Measurements from ENCODE around the gene MAN2A2.

MAN2A2 gene

GRCh38 chr15:90959894-90960293 is 56.8 kb downstream of the MAN2A2 start:
- Mint-ChIP-seq H3K9me3 (ENCODE audit: low read depth) (no peaks in the 10 kb centered on the region), H3K27me3 (no peaks in the 10 kb centered on the region), H3K4me3 (no peak overlapping the region), H3K27ac (no peak overlapping the region), H3K36me3 (peaks cover 2% of the 10 kb centered on the region), H3K4me1 (ENCODE audit: low read depth) (peaks cover 10% of the 10 kb centered on the region)

- H3K9me3 Mint-ChIP-seq (ENCODE audit: low read depth) = no peaks in the 10 kb centered on the region
- no peaks in the 10 kb centered on the region for H3K27me3 Mint-ChIP-seq
- peaks cover 2% of the 10 kb centered on the region for H3K36me3 Mint-ChIP-seq
- peaks cover 10% of the 10 kb centered on the region for H3K4me1 Mint-ChIP-seq (ENCODE audit: low read depth)
- H3K4me3 Mint-ChIP-seq = no peak overlapping the region
- no peak overlapping the region for H3K27ac Mint-ChIP-seq
Observed at GRCh38 chr15:90960298-90961091, 57.4 kb downstream of the MAN2A2 start.

- Mint-ChIP-seq H3K4me3 (no peak overlapping the region), H3K27ac (no peak overlapping the region), H3K4me1 (ENCODE audit: low read depth) (peaks cover 2% of the 10 kb centered on the region), H3K9me3 (ENCODE audit: low read depth) (no peaks in the 10 kb centered on the region), H3K36me3 (peaks cover 2% of the 10 kb centered on the region), H3K27me3 (no peaks in the 10 kb centered on the region)
Observed at GRCh38 chr15:90962021-90962420, 58.9 kb downstream of the MAN2A2 start.

- Mint-ChIP-seq H3K4me3 (no peak overlapping the region), H3K9me3 (ENCODE audit: low read depth) (no peaks in the 10 kb centered on the region), H3K36me3 (peaks cover 2% of the 10 kb centered on the region), H3K4me1 (ENCODE audit: low read depth) (no peaks in the 10 kb centered on the region), H3K27me3 (no peaks in the 10 kb centered on the region), H3K27ac (peak overlapping the region; percentile 1)
Observed at GRCh38 chr15:90966262-90966661, 63.2 kb downstream of the MAN2A2 start.

- Mint-ChIP-seq H3K4me1 (ENCODE audit: low read depth) (no peaks in the 10 kb centered on the region), H3K9me3 (ENCODE audit: low read depth) (no peaks in the 10 kb centered on the region), H3K36me3 (peaks cover 2% of the 10 kb centered on the region), H3K4me3 (no peak overlapping the region), H3K27ac (peak overlapping the region; percentile 28), H3K27me3 (no peaks in the 10 kb centered on the region)
Observed at GRCh38 chr15:90967206-90967605, 64.1 kb downstream of the MAN2A2 start.

- no peaks in the 10 kb centered on the region for H3K4me1 Mint-ChIP-seq (ENCODE audit: low read depth)
- no peak overlapping the region for H3K4me3 Mint-ChIP-seq
- no peak overlapping the region for H3K27ac Mint-ChIP-seq
- H3K36me3 Mint-ChIP-seq = peaks cover 2% of the 10 kb centered on the region
- H3K9me3 Mint-ChIP-seq (ENCODE audit: low read depth) = no peaks in the 10 kb centered on the region
- no peaks in the 10 kb centered on the region for H3K27me3 Mint-ChIP-seq
Observed at GRCh38 chr15:90968434-90968833, 65.3 kb downstream of the MAN2A2 start.

GRCh38 chr15:90970274-90970673 is 67.2 kb downstream of the MAN2A2 start:
- Mint-ChIP-seq H3K9me3 (ENCODE audit: low read depth) (no peaks in the 10 kb centered on the region), H3K36me3 (peaks cover under 1% of the 10 kb centered on the region), H3K4me1 (ENCODE audit: low read depth) (no peaks in the 10 kb centered on the region), H3K27ac (no peak overlapping the region), H3K27me3 (no peaks in the 10 kb centered on the region), H3K4me3 (no peak overlapping the region)

GRCh38 chr15:90972133-90972532 is 69.0 kb downstream of the MAN2A2 start:
- Mint-ChIP-seq H3K9me3 (ENCODE audit: low read depth) (no peaks in the 10 kb centered on the region), H3K27me3 (no peaks in the 10 kb centered on the region), H3K4me3 (no peak overlapping the region), H3K27ac (no peak overlapping the region), H3K36me3 (peaks cover 4% of the 10 kb centered on the region), H3K4me1 (ENCODE audit: low read depth) (no peaks in the 10 kb centered on the region)

Measured in activated naive CD8-positive, alpha-beta T cell (primary cell).